Measurements from ENCODE around the gene PCARE.

The PCARE gene

GRCh38 chr2:29031046-29031445, 43.3 kb downstream of the PCARE start:
- H3K4me1 ChIP-seq (ENCODE audit: insufficient read depth, low read length), result peaks cover 5% of the 10 kb centered on the region; the same call in 1 of the 2 replicates
- no peaks in the 10 kb centered on the region for H3K36me3 ChIP-seq (ENCODE audit: insufficient read depth, low read depth, low read length)
- H3K9me3 ChIP-seq (ENCODE audit: insufficient read depth, low read depth, low read length), result no peaks in the 10 kb centered on the region
- no peak overlapping the region for H3K9ac ChIP-seq (ENCODE audit: low read depth, low read length)
- no peak overlapping the region for H3K4me3 ChIP-seq (ENCODE audit: low read length)
- no peaks in the 10 kb centered on the region for H3K27me3 ChIP-seq (ENCODE audit: insufficient read depth, low read length)
- no peak overlapping the region for H3K27ac ChIP-seq (ENCODE audit: low read length)

- H3K4me3 ChIP-seq (ENCODE audit: low read length), result no peak overlapping the region
- H3K9ac ChIP-seq (ENCODE audit: low read depth, low read length), result no peak overlapping the region
- H3K36me3 ChIP-seq (ENCODE audit: insufficient read depth, low read depth, low read length), result no peaks in the 10 kb centered on the region
- H3K9me3 ChIP-seq (ENCODE audit: insufficient read depth, low read depth, low read length), result no peaks in the 10 kb centered on the region
- H3K27me3 ChIP-seq (ENCODE audit: insufficient read depth, low read length), result no peaks in the 10 kb centered on the region
- no peaks in the 10 kb centered on the region for H3K4me1 ChIP-seq (ENCODE audit: insufficient read depth, low read length)
- H3K27ac ChIP-seq (ENCODE audit: low read length), result no peak overlapping the region
Observed at GRCh38 chr2:29025711-29026110, 48.6 kb downstream of the PCARE start.

- H3K4me3 ChIP-seq (ENCODE audit: low read length), result no peak overlapping the region
- no peaks in the 10 kb centered on the region for H3K36me3 ChIP-seq (ENCODE audit: insufficient read depth, low read depth, low read length)
- H3K27ac ChIP-seq (ENCODE audit: low read length), result no peak overlapping the region
- no peaks in the 10 kb centered on the region for H3K9me3 ChIP-seq (ENCODE audit: insufficient read depth, low read depth, low read length)
- H3K4me1 ChIP-seq (ENCODE audit: insufficient read depth, low read length), result no peaks in the 10 kb centered on the region
- no peak overlapping the region; the same call in 1 of the 2 replicates for H3K9ac ChIP-seq (ENCODE audit: low read depth, low read length)
- no peaks in the 10 kb centered on the region for H3K27me3 ChIP-seq (ENCODE audit: insufficient read depth, low read length)
Observed at GRCh38 chr2:29024882-29025430, 49.4 kb downstream of the PCARE start.

- H3K4me3 ChIP-seq (ENCODE audit: low read length), result no peak overlapping the region
- H3K9me3 ChIP-seq (ENCODE audit: insufficient read depth, low read depth, low read length), result no peaks in the 10 kb centered on the region
- no peaks in the 10 kb centered on the region for H3K27me3 ChIP-seq (ENCODE audit: insufficient read depth, low read length)
- no peak overlapping the region for H3K27ac ChIP-seq (ENCODE audit: low read length)
- H3K4me1 ChIP-seq (ENCODE audit: insufficient read depth, low read length), result no peaks in the 10 kb centered on the region
- H3K36me3 ChIP-seq (ENCODE audit: insufficient read depth, low read depth, low read length), result no peaks in the 10 kb centered on the region
- no peak overlapping the region for H3K9ac ChIP-seq (ENCODE audit: low read depth, low read length)
Observed at GRCh38 chr2:29023188-29023587, 51.1 kb downstream of the PCARE start.

- Histone ChIP-seq H3K27ac (ENCODE audit: low read length) (no peak overlapping the region), H3K27me3 (ENCODE audit: insufficient read depth, low read length) (no peaks in the 10 kb centered on the region), H3K4me1 (ENCODE audit: insufficient read depth, low read length) (no peaks in the 10 kb centered on the region), H3K9ac (ENCODE audit: low read depth, low read length) (no peak overlapping the region), H3K36me3 (ENCODE audit: insufficient read depth, low read depth, low read length) (no peaks in the 10 kb centered on the region), H3K4me3 (ENCODE audit: low read length) (no peak overlapping the region), H3K9me3 (ENCODE audit: insufficient read depth, low read depth, low read length) (no peaks in the 10 kb centered on the region)
Observed at GRCh38 chr2:29022679-29023078, 51.6 kb downstream of the PCARE start.

- H3K27ac ChIP-seq (ENCODE audit: low read length), result no peak overlapping the region
Observed at GRCh38 chr2:29021886-29022285, 52.4 kb downstream of the PCARE start.

GRCh38 chr2:29017716-29018435, 56.4 kb downstream of the PCARE start:
- H3K4me1 ChIP-seq (ENCODE audit: insufficient read depth, low read length), result no peaks in the 10 kb centered on the region
- H3K36me3 ChIP-seq (ENCODE audit: insufficient read depth, low read depth, low read length), result no peaks in the 10 kb centered on the region
- H3K27ac ChIP-seq (ENCODE audit: low read length), result no peak overlapping the region
- no peaks in the 10 kb centered on the region for H3K27me3 ChIP-seq (ENCODE audit: insufficient read depth, low read length)
- no peak overlapping the region for H3K4me3 ChIP-seq (ENCODE audit: low read length)
- H3K9me3 ChIP-seq (ENCODE audit: insufficient read depth, low read depth, low read length), result no peaks in the 10 kb centered on the region
- H3K9ac ChIP-seq (ENCODE audit: low read depth, low read length), result no peak overlapping the region

More at GRCh38 chr2:29021886-29022285, 52.4 kb downstream of the PCARE start:
- H3K4me3 ChIP-seq (ENCODE audit: low read length), result no peak overlapping the region
- no peaks in the 10 kb centered on the region for H3K27me3 ChIP-seq (ENCODE audit: insufficient read depth, low read length)
- H3K4me1 ChIP-seq (ENCODE audit: insufficient read depth, low read length), result no peaks in the 10 kb centered on the region
- H3K36me3 ChIP-seq (ENCODE audit: insufficient read depth, low read depth, low read length), result no peaks in the 10 kb centered on the region
- no peaks in the 10 kb centered on the region for H3K9me3 ChIP-seq (ENCODE audit: insufficient read depth, low read depth, low read length)
- H3K9ac ChIP-seq (ENCODE audit: low read depth, low read length), result no peak overlapping the region

- Histone ChIP-seq H3K4me1 (ENCODE audit: insufficient read depth, low read length) (peaks cover 1% of the 10 kb centered on the region; the same call in 1 of the 2 replicates), H3K27ac (ENCODE audit: low read length) (no peak overlapping the region), H3K9me3 (ENCODE audit: insufficient read depth, low read depth, low read length) (no peaks in the 10 kb centered on the region), H3K36me3 (ENCODE audit: insufficient read depth, low read depth, low read length) (no peaks in the 10 kb centered on the region), H3K9ac (ENCODE audit: low read depth, low read length) (no peak overlapping the region), H3K27me3 (ENCODE audit: insufficient read depth, low read length) (no peaks in the 10 kb centered on the region), H3K4me3 (ENCODE audit: low read length) (no peak overlapping the region)
Observed at GRCh38 chr2:29016504-29016903, 57.8 kb downstream of the PCARE start.

- no peaks in the 10 kb centered on the region for H3K27me3 ChIP-seq (ENCODE audit: insufficient read depth, low read length)
- H3K4me3 ChIP-seq (ENCODE audit: low read length), result no peak overlapping the region
- H3K4me1 ChIP-seq (ENCODE audit: insufficient read depth, low read length), result peaks cover 6% of the 10 kb centered on the region; the same call in 1 of the 2 replicates
- no peak overlapping the region for H3K9ac ChIP-seq (ENCODE audit: low read depth, low read length)
- H3K9me3 ChIP-seq (ENCODE audit: insufficient read depth, low read depth, low read length), result no peaks in the 10 kb centered on the region
- no peak overlapping the region for H3K27ac ChIP-seq (ENCODE audit: low read length)
- H3K36me3 ChIP-seq (ENCODE audit: insufficient read depth, low read depth, low read length), result no peaks in the 10 kb centered on the region
Observed at GRCh38 chr2:29015701-29016470, 58.4 kb downstream of the PCARE start.

GRCh38 chr2:29014811-29015421, 59.4 kb downstream of the PCARE start:
- Histone ChIP-seq H3K27me3 (ENCODE audit: insufficient read depth, low read length) (no peaks in the 10 kb centered on the region), H3K36me3 (ENCODE audit: insufficient read depth, low read depth, low read length) (no peaks in the 10 kb centered on the region), H3K9ac (ENCODE audit: low read depth, low read length) (no peak overlapping the region), H3K4me1 (ENCODE audit: insufficient read depth, low read length) (peaks cover 7% of the 10 kb centered on the region; the same call in 1 of the 2 replicates), H3K4me3 (ENCODE audit: low read length) (no peak overlapping the region), H3K9me3 (ENCODE audit: insufficient read depth, low read depth, low read length) (no peaks in the 10 kb centered on the region), H3K27ac (ENCODE audit: low read length) (no peak overlapping the region)

GRCh38 chr2:29014331-29014730, 60.0 kb downstream of the PCARE start:
- Histone ChIP-seq H3K9ac (ENCODE audit: low read depth, low read length) (no peak overlapping the region), H3K4me3 (ENCODE audit: low read length) (no peak overlapping the region), H3K9me3 (ENCODE audit: insufficient read depth, low read depth, low read length) (no peaks in the 10 kb centered on the region), H3K27ac (ENCODE audit: low read length) (no peak overlapping the region), H3K27me3 (ENCODE audit: insufficient read depth, low read length) (no peaks in the 10 kb centered on the region), H3K4me1 (ENCODE audit: insufficient read depth, low read length) (peaks cover 7% of the 10 kb centered on the region; the same call in 1 of the 2 replicates), H3K36me3 (ENCODE audit: insufficient read depth, low read depth, low read length) (no peaks in the 10 kb centered on the region)

Data from iPS-20b (cell line).